Aorta (tissue), 5 donors: ENCODE data around the gene PRR23A. TPM values are rescaled to one million over a fixed set of nuclear protein-coding genes. Genes with fewer than 3 reads are reported as not detected.
"Not testable (repeated sequence)": the region's sequence is repeated elsewhere in the genome, so short reads cannot be mapped to it uniquely, and the experiment has no call there.

Experiments
- ATAC-seq: fragments of 200-7000 bp; cut with Tn5 transposase; one replicate; pipeline ENCODE4 v1.9.1; 2022; ENCODE audit warnings: moderate library complexity; ENCODE audit not compliant: low FRiP score
- DNase-seq, 2 donors: peaks; one replicate each; pipeline ENCODE4 v3.0.0-alpha.2; 2020
- H3K27ac ChIP-seq, 2 donors: one replicate each; pipeline ENCODE4 v1.5.1; 2013; ENCODE audit warnings: low read length in 2 of 2, mild to moderate bottlenecking in 2 of 2, moderate library complexity in 2 of 2, control low read depth in 1 of 2, inconsistent platforms in 1 of 2, low read depth in 1 of 2
- H3K27me3 ChIP-seq, 2 donors: one replicate each; pipeline ENCODE4 v1.6.1; 2013; ENCODE audit warnings: control low read depth in 1 of 2, low read length in 1 of 2, mild to moderate bottlenecking in 1 of 2, moderate library complexity in 1 of 2; ENCODE audit not compliant: insufficient read depth in 2 of 2, control insufficient read depth in 1 of 2
- H3K36me3 ChIP-seq, 2 donors: one replicate each; pipeline ENCODE4 v1.6.1; 2013; ENCODE audit warnings: control low read depth in 1 of 2, low read length in 1 of 2, mild to moderate bottlenecking in 1 of 2; ENCODE audit not compliant: insufficient read depth in 2 of 2, control insufficient read depth in 1 of 2
- H3K4me1 ChIP-seq, 2 donors: one replicate each; pipeline ENCODE4 v1.6.1; 2013; ENCODE audit warnings: low read length in 2 of 2, control low read depth in 1 of 2, mild to moderate bottlenecking in 1 of 2, moderate library complexity in 1 of 2; ENCODE audit not compliant: insufficient read depth in 2 of 2, control insufficient read depth in 1 of 2
- H3K4me3 ChIP-seq, 2 donors: one replicate each; pipeline ENCODE4 v1.5.1; 2013; ENCODE audit warnings: low read length in 2 of 2, control low read depth in 1 of 2, mild to moderate bottlenecking in 1 of 2
- H3K9me3 ChIP-seq: one replicate; pipeline ENCODE4 v1.6.1; 2013; ENCODE audit warnings: mild to moderate bottlenecking, low read length; ENCODE audit not compliant: control insufficient read depth
- WGBS, 2 donors: extraction: QIAGEN DNeasy Blood & Tissue Kit; methylation state at CpG; one replicate each; pipeline ENCODE4 v1.1.7; 2013; 5-methylcytosine and 5-hydroxymethylcytosine counted together
- intact Hi-C, 2 donors: fragments of 100-400 bp; cut with DNase I; formaldehyde crosslinking; loops; one replicate each; pipeline versions ENCODE4 v1.14.2 to v1.15.0; 2022
- long read RNA-seq, 2 donors: library from polyadenylated mRNA; unstranded; transcript quantifications; one replicate each; pipeline ENCODE4 v2.0.0, GENCODE V29; 2020 to 2021
- polyA plus RNA-seq, 2 donors: library from polyadenylated mRNA; stranded (reverse); fragments of 200-250 nt; gene quantifications; one replicate each; pipeline ENCODE4 v1.2.3, GENCODE V29; 2013
- total RNA-seq, 2 donors: library from RNA; stranded (reverse); fragmentation: NEBNext Ultra II Directional; extraction: Animal tissue kit (Norgen Biotek cat#: 25700); gene quantifications; one replicate each; pipeline ENCODE4 v1.2.1, GENCODE V29; 2021
- donor health status: healthy with polysubstance abuse.
- donor health status: Bipolar disorder and iron deficiency.
- donor health status: DM: no; HTN: no; CAD: no.
- donor health status: DM: no; HTN: no; CAD: no.
- donor health status: DM: yes; HTN: yes; CAD: no.

The PRR23A gene
- total RNA-seq, result not detected
- polyA plus RNA-seq, result not detected
- long read RNA-seq, donor 1, result 0 reads
- long read RNA-seq, donor 2, result 0 reads

DNA sequence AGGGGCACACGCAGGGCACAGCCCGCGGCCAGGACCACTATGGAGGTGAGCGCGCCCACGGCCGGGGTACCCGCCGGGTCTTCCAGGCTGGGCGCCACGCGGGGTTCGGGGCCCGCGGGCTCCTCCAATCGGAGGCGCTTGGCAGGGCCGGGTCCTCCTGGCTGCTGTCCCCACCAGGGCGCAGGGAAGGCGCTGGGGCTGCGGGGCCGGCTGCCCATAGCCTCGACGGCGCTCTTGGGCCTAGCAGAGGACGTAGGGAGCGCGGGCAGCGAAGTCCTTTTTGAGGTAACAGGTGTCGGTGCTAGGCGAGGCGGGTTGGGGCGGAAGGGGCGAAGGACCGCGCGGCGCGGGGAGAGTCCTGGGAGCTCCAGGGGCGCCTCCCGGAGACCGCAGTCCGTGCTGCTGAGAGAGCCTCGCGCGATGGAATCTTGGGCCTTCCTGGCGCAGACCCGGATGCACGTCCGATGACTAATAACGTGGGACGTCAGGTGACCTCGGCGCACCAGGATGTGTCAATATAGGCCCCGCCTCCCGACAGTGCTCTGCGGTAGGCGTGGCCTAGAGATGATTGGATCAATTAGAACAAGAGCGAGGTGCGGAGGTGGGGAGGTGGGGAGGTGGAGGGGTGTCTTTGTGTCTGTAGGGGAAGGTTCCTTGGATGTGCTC, at the start of gene PRR23A:
Gene PRR23A, minus strand, starts transcription at position 218 of the 666 bp plus-strand sequence. Its CDS starts 0 bp downstream, at position 218.
- H3K36me3 ChIP-seq, result no peaks in the 10 kb centered on the region
- intact Hi-C loops, result no loop called here
- no peak within 1 kb of the TSS for H3K27ac ChIP-seq
- H3K4me3 ChIP-seq, result no peak within 1 kb of the TSS
- DNase-seq, result no peak
- no peaks in the 10 kb centered on the region for H3K9me3 ChIP-seq
- no peaks in the 10 kb centered on the region for H3K27me3 ChIP-seq
- 64 to 75% methylated on average over 58 to 60 of the region's 60 CpGs for WGBS, 2 donors
- H3K4me1 ChIP-seq, result no peaks in the 10 kb centered on the region
- peak; percentile 11 for ATAC-seq

DNA sequence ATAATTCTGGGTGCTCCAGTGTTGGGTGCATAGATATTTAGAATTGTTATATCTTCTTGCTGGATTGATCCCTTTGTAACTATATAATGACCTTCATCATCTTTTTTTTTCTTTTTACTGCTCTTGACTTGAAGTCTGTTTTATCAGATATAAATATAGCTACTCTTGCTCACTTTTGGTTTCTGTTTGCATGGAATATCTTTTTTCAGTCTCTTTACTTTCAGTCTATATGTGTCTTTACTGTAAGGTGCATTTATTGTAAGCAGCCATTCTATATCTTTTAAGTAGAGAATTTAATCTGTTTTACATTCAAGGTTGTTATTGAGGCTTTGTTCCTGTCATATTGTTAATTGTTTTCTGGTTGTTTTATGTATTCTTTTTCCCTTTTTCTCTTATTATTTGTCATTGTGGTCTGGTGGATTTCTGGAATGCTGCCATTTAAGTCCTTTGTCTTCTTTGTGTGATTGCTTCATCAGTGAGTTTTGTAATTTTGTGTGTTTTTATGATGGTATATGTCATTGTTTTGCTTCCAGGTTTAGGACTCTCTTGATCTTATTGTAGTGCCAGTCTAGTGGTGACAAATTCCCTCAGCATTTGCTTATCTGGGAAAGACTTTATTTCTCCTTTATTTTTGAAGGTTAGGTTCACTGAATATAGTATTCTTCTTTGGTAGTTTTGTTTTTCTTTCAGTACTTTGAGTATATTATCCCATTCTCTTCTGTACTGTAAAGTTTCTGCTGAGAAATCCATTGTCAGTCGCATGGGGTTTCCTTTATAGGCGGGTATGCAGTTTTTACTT, 46.9 kb upstream of the PRR23A start:
- 58 to 63% methylated on average over 2 of the region's 2 CpGs for WGBS, 2 donors
- H3K27me3 ChIP-seq, result no peaks in the 10 kb centered on the region
- no peak for ATAC-seq
- no peaks in the 10 kb centered on the region for H3K36me3 ChIP-seq
- no peak for DNase-seq
- no peaks in the 10 kb centered on the region for H3K4me1 ChIP-seq
- H3K9me3 ChIP-seq, result peaks cover 2% of the 10 kb centered on the region
- no peak overlapping the region for H3K27ac ChIP-seq
- intact Hi-C loops, result no loop called here
- H3K4me3 ChIP-seq, result no peak overlapping the region

DNA sequence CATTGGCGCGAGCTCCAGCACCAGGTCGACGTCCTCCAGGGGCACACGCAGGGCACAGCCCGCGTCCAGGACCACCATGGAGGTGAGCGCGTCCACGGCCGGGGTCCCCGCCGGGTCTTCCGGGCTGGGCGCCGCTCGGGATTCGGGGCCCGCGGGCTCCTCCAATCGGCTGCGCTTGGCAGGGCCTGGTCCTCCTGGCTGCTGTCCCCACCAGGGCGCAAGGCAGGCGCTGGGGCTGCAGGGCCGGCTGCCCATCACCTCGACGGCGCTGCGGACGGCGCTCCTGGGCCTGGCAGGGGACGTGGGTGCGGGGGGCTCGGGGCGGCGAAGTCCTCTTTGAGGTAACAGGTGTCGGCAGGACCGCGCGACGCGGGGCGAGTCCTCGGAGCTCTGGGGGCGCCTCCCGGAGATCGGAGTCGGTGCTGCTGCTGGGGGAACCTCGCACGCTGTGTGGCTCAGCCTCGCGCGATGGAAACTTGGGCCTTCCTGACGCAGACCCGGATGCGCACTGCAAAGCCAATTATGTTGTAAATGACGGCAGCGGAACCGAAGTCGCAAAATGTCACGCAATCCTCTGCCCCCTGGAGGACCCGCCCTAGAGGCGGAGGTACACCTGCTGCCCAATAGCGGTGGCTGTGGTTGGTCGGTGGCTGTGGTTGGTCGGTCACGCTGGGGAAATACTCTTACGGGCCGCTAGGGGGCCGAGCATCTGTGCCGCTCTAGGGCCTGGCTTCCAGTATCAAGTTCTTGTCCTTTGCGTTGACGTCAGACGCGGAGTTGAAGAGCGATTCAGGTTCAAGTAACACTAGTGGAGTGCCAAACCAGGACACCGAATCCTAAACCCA, 38.5 kb upstream of the PRR23A start, which contains the start of gene PRR23C:
Gene PRR23C, minus strand, starts transcription at position 527 of the 845 bp plus-strand sequence. Its CDS starts 272 bp downstream, at position 255.
- intact Hi-C loops, result no loop called here
- H3K27ac ChIP-seq, result no peak within 1 kb of the TSS

DNA sequence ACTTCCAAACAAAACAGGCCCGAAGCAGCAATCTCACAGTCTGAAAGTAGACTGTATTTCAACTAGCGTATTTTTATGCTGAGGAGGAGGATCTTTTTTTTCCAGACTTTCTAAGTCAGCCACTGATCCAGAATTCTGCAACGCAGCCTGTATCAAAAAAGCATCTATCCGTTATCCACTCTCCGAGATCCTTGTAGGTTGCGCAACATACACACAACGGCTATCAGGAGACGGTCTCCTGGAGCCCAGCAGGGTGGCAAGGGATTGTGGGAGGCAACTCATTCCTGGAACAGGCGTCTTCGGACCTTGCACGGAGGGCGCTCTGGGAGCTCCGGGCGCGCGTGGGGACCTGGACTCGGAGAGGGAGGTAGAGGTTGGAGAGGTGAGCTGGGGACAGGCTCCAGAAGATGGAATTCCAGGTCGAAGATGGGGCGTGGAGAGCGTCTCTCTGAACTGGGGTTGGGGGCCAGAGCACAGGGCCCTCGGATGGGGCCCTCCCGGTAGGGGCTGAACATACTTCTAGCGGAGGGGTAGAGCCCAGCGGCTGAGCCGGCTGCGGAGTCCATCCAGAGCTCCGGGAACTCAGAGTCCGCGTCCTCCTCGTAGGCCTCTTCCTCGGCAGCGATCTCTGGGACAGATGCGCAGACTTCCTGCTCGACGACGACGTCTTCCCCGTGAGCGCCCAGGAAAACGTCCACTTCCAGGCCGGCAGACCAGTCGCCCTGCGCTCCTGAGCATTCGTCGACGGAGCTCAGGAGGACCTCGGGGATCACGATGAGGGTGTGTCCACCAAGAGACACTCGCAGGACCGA, 37.7 kb upstream of the PRR23A start:
- intact Hi-C loops, result no loop called here
- H3K4me3 ChIP-seq, result no peak overlapping the region
- H3K9me3 ChIP-seq, result no peaks in the 10 kb centered on the region
- ATAC-seq (no peak), DNase-seq (no peak)
- H3K27me3 ChIP-seq, result no peaks in the 10 kb centered on the region
- H3K27ac ChIP-seq, result no peak overlapping the region
- 70 to 75% methylated on average over 50 of the region's 50 CpGs for WGBS, 2 donors
- no peaks in the 10 kb centered on the region for H3K4me1 ChIP-seq
- H3K36me3 ChIP-seq, result no peaks in the 10 kb centered on the region

More for the DNA sequence above, 38.5 kb upstream of the PRR23A start, which contains the start of gene PRR23C:
- ATAC-seq (no peak), DNase-seq (no peak)
- 45 to 55% methylated on average over 73 to 77 of the region's 77 CpGs for WGBS, 2 donors
- Histone ChIP-seq H3K36me3 (no peaks in the 10 kb centered on the region), H3K9me3 (no peaks in the 10 kb centered on the region), H3K4me1 (no peaks in the 10 kb centered on the region), H3K4me3 (no peak within 1 kb of the TSS), H3K27me3 (no peaks in the 10 kb centered on the region)

DNA sequence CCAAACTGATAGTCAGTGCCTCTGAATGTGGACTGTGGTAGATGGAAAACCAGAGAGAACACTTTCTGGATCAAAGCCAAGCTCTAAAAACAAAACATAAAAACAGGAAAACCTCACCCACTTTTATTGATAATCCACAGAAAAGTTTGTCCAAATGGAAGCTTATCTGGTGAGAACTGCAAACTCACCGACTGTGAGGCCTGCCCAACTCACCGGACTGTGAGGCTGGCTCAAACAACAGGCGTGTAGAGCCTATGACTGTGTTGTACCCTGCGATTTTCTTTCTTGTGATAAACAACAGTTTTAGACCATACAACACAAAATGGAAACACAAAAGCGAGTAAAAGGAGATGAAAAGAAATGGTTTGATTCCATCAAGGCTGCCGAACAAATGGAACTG, 31.4 kb upstream of the PRR23A start:
- Histone ChIP-seq H3K4me3 (no peak overlapping the region), H3K36me3 (no peaks in the 10 kb centered on the region), H3K27ac (no peak overlapping the region), H3K4me1 (no peaks in the 10 kb centered on the region), H3K9me3 (peaks cover 2% of the 10 kb centered on the region), H3K27me3 (no peaks in the 10 kb centered on the region)
- DNase-seq (no peak), ATAC-seq (no peak)
- 82 to 86% methylated on average over 6 of the region's 6 CpGs for WGBS, 2 donors
- intact Hi-C loops, result no loop called here

DNA sequence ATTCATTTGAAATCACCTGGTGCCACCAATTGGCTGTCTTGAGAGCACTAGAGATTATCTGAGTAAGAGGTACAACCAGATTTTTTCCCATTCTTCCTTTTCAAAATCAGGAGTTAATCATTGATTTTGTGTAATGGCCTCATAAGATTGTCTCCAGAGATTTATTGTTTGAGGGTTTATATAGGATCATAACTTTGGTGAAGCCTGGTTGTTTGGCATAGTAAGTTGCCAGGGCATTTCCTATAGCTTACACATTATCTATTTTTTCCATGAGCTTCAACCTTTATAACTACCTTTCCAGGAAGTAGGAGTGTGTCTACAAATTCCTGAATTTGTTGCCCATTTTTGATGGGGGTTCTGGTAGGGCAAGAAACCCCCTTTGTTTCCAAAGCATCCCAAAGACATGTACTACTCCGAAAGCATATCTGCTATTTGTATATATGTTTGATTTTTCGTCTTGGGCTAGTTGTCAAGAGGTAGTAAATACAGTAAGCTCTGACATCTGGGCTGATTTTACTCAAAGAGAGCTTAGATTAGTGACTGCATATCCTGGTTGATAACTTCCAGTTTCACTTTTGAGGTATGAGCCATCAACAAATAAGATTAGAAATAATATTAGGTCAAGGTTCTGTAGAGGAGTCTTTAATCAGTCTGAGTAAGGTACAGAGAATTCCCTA, 26.4 kb upstream of the PRR23A start:
- DNase-seq, result no peak
- Histone ChIP-seq H3K36me3 (no peaks in the 10 kb centered on the region), H3K4me3 (no peak overlapping the region), H3K27ac (no peak overlapping the region), H3K27me3 (no peaks in the 10 kb centered on the region), H3K9me3 (peaks cover 2% of the 10 kb centered on the region), H3K4me1 (no peaks in the 10 kb centered on the region)
- ATAC-seq, result no peak
- 59 to 74% methylated on average over 2 of the region's 2 CpGs for WGBS, 2 donors
- intact Hi-C loops, result no loop called here

DNA sequence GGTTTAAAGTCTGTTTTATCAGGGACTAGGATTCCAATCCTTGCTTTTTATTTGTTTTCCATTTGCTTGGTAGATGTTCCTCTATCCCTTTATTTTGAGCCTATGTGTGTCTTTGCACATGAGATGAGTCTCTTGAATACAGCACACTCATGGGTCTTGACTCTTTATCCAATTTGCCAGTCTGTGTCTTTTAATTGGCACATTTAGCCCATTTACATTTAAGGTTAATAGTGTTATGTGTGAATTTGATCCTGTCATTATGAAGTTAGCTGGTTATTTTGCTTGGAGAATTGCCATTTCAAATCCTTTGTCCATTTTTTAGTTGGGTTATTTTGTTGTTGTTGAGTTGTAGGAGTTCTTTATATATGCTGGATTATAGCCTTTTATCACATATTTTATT, 24.5 kb upstream of the PRR23A start:
- H3K27ac ChIP-seq, intact Hi-C loops, H3K4me1 ChIP-seq, H3K36me3 ChIP-seq, H3K27me3 ChIP-seq, ATAC-seq, H3K9me3 ChIP-seq, DNase-seq, H3K4me3 ChIP-seq: not testable (repeated sequence)
